Neural cell (in vitro differentiated cells): ENCODE data around the gene AGBL5. TPM values are rescaled to one million over a fixed set of nuclear protein-coding genes. Genes with fewer than 3 reads are reported as not detected.

Experiments used
- H2AFZ ChIP-seq: fragments of 200-600, 300-800 bp; sonication (generic), shearing (Covaris generic); 2 replicates; pipeline ENCODE4 v1.6.0; 2014; ENCODE audit warnings: low read depth, mild to moderate bottlenecking, antibody characterized with exemption, low read length, moderate library complexity
- H3F3A ChIP-seq: fragments of 200-600 bp; shearing (Covaris generic); 2 replicates; pipeline ENCODE4 v1.6.1; 2016; ENCODE audit warnings: mild to moderate bottlenecking, moderate library complexity, mixed read lengths, antibody characterized with exemption, low read length; ENCODE audit not compliant: insufficient read depth, poor library complexity, severe bottlenecking
- H3K27ac ChIP-seq: fragments of 200-600, 300-800 bp; sonication (generic), shearing (Covaris generic); 2 replicates; pipeline ENCODE4 v1.5.1; 2014; ENCODE audit warnings: mild to moderate bottlenecking, low read length, moderate library complexity
- H3K27me3 ChIP-seq: fragments of 300-800, 200-600 bp; sonication (generic), shearing (Covaris generic); 2 replicates; pipeline ENCODE4 v1.6.0; 2014; ENCODE audit warnings: mild to moderate bottlenecking, low read depth, low read length, moderate library complexity; ENCODE audit not compliant: insufficient read depth
- H3K36me3 ChIP-seq: fragments of 300-800, 200-600 bp; sonication (generic), shearing (Covaris generic); 2 replicates; pipeline ENCODE4 v1.5.1; 2014; ENCODE audit warnings: mild to moderate bottlenecking, antibody characterized with exemption, low read length, moderate library complexity; ENCODE audit not compliant: insufficient read depth
- H3K4me2 ChIP-seq: fragments of 300-800, 200-600 bp; sonication (generic), shearing (Covaris generic); 2 replicates; pipeline ENCODE4 v1.6.0; 2014; ENCODE audit warnings: mild to moderate bottlenecking, low read length
- H3K4me3 ChIP-seq: fragments of 300-800, 200-600 bp; sonication (generic), shearing (Covaris generic); 2 replicates; pipeline ENCODE4 v1.5.1; 2014; ENCODE audit warnings: mild to moderate bottlenecking, low read length, moderate library complexity
- H3K79me2 ChIP-seq: fragments of 200-600 bp; shearing (Covaris generic); replicated peaks from 2 replicates; pipeline ENCODE4 v1.6.0; 2014; ENCODE audit warnings: mild to moderate bottlenecking, low read length, moderate library complexity; ENCODE audit not compliant: insufficient read depth
- H3K9ac ChIP-seq: fragments of 300-800, 200-600 bp; sonication (generic), shearing (Covaris generic); 2 replicates; pipeline ENCODE4 v1.6.1; 2016; ENCODE audit warnings: mild to moderate bottlenecking, low read length, mixed read lengths
- H3K9me2 ChIP-seq: fragments of 200-600 bp; shearing (Covaris generic); 2 replicates; pipeline ENCODE4 v1.6.1; 2016; ENCODE audit warnings: mild to moderate bottlenecking, low read length, mixed read lengths; ENCODE audit not compliant: insufficient read depth
- H3K9me3 ChIP-seq: fragments of 200-600, 300-800 bp; sonication (generic), shearing (Covaris generic); 2 replicates; pipeline ENCODE4 v1.6.1; 2016; ENCODE audit warnings: mild to moderate bottlenecking, mixed run types, low read length, moderate library complexity, mixed read lengths
- H4K20me1 ChIP-seq: fragments of 200-600 bp; shearing (Covaris generic); 2 replicates; pipeline ENCODE4 v1.6.1; 2016; ENCODE audit warnings: mild to moderate bottlenecking, mixed run types; ENCODE audit not compliant: insufficient read depth
- CTCF ChIP-seq: fragments of 450-650 bp; IDR thresholded peaks from 2 replicates; pipeline ENCODE4 v1.5.1; 2014; ENCODE audit warnings: antibody characterized with exemption, mild to moderate bottlenecking, moderate library complexity; ENCODE audit not compliant: poor library complexity, severe bottlenecking
- EP300 ChIP-seq: fragments of 450-650 bp; conservative IDR thresholded peaks from 2 replicates; pipeline ENCODE4 v1.6.1; 2014; ENCODE audit warnings: antibody characterized with exemption, mild to moderate bottlenecking, moderate library complexity; ENCODE audit not compliant: poor library complexity, severe bottlenecking
- EZH2 ChIP-seq: fragments of 200-600, 300-800 bp; shearing (Covaris generic), sonication (generic); IDR thresholded peaks from 2 replicates; pipeline ENCODE4 v1.6.1; 2014; ENCODE audit warnings: antibody characterized with exemption, low read length, borderline replicate concordance, mild to moderate bottlenecking; ENCODE audit not compliant: insufficient read depth, poor library complexity, severe bottlenecking
- MXI1 ChIP-seq: fragments of 450-650 bp; conservative IDR thresholded peaks from 2 replicates; pipeline ENCODE4 v1.6.1; 2014; ENCODE audit warnings: antibody characterized with exemption, mild to moderate bottlenecking; ENCODE audit not compliant: poor library complexity, severe bottlenecking
- POLR2AphosphoS5 ChIP-seq: IDR thresholded peaks from 2 replicates; pipeline ENCODE4 v1.6.1; 2012
- RAD21 ChIP-seq: fragments of 450-650 bp; conservative IDR thresholded peaks from 2 replicates; pipeline ENCODE4 v1.6.1; 2014; ENCODE audit warnings: antibody characterized with exemption, mild to moderate bottlenecking, moderate library complexity
- REST ChIP-seq: IDR thresholded peaks from 2 replicates; pipeline ENCODE4 v1.6.1; 2012; ENCODE audit warnings: borderline replicate concordance
- SMC3 ChIP-seq: fragments of 450-650 bp; conservative IDR thresholded peaks from 2 replicates; pipeline ENCODE4 v1.6.1; 2014; ENCODE audit warnings: antibody characterized with exemption, mild to moderate bottlenecking, moderate library complexity; ENCODE audit not compliant: poor library complexity
- TAF1 ChIP-seq: IDR thresholded peaks from 2 replicates; pipeline ENCODE4 v1.6.1; 2012; ENCODE audit warnings: low read depth
- polyA plus RNA-seq: library from polyadenylated mRNA; depleted of rRNA; stranded (reverse); fragments of >200 nt; gene quantifications from 2 replicates; pipeline ENCODE4 v1.2.3, GENCODE V29; 2014

AGBL5 gene
- polyA plus RNA-seq, 1 donor from 2014 or later: 34.3 TPM

- H3K36me3 ChIP-seq: no peaks in the 10 kb centered on the region
- TF ChIP-seq CTCF: no peak
- no peak for TF ChIP-seq MXI1
- TF ChIP-seq EP300: no peak
- TF ChIP-seq TAF1: no peak
- TF ChIP-seq SMC3: no peak
- no peak for TF ChIP-seq POLR2AphosphoS5
- no peak for TF ChIP-seq REST
- no peak for TF ChIP-seq EZH2
- TF ChIP-seq RAD21: no peak
- H3K9me2 ChIP-seq: no peaks in the 10 kb centered on the region
- H3K27me3 ChIP-seq: no peaks in the 10 kb centered on the region
- no peaks in the 10 kb centered on the region for H4K20me1 ChIP-seq
- no peaks in the 10 kb centered on the region for H3K79me2 ChIP-seq
- no peak overlapping the region for H3K4me3 ChIP-seq
- H3K9ac ChIP-seq: no peak overlapping the region
- no peak overlapping the region for H3K27ac ChIP-seq
- H2AFZ ChIP-seq: no peak overlapping the region
- H3K9me3 ChIP-seq: no peaks in the 10 kb centered on the region
- no peak overlapping the region for H3K4me2 ChIP-seq
- no peaks in the 10 kb centered on the region for H3F3A ChIP-seq
Observed at GRCh38 chr2:27091746-27092695, 40.6 kb downstream of the AGBL5 start.

- Histone ChIP-seq H3K9me3 (no peaks in the 10 kb centered on the region), H3K9ac (no peak overlapping the region), H3K4me2 (no peak overlapping the region), H4K20me1 (no peaks in the 10 kb centered on the region), H3K79me2 (no peaks in the 10 kb centered on the region), H3K27me3 (no peaks in the 10 kb centered on the region), H3K9me2 (no peaks in the 10 kb centered on the region), H3K27ac (no peak overlapping the region), H2AFZ (no peak overlapping the region), H3K36me3 (no peaks in the 10 kb centered on the region), H3K4me3 (no peak overlapping the region), H3F3A (no peaks in the 10 kb centered on the region)
- no peak for TF ChIP-seq MXI1
- TF ChIP-seq SMC3: no peak
- TF ChIP-seq CTCF: no peak
- TF ChIP-seq RAD21: no peak
- TF ChIP-seq EZH2: no peak
- TF ChIP-seq TAF1: no peak
- no peak for TF ChIP-seq REST
- TF ChIP-seq POLR2AphosphoS5: no peak
- TF ChIP-seq EP300: no peak
Observed at GRCh38 chr2:27092696-27093429, 41.4 kb downstream of the AGBL5 start.
